Fibroblast of pulmonary artery (primary cell): ENCODE results near the gene TNFRSF6B.

Source experiments
- DNase-seq: peaks from one replicate; pipeline ENCODE4 v3.0.0-alpha.2; 2010; ENCODE audit warnings: low read depth
- H3K4me3 ChIP-seq: replicated peaks from 2 replicates; pipeline ENCODE4 v1.5.1; 2011; ENCODE audit warnings: low read depth, mild to moderate bottlenecking, control low read depth, low read length, moderate library complexity
- TF ChIP-seq, protein P1 (sequence below): IDR thresholded peaks from 2 replicates; pipeline ENCODE4 v1.5.1; 2011; ENCODE audit warnings: mild to moderate bottlenecking, control low read depth, low read length, inconsistent platforms; ENCODE audit errors: missing control alignments

The TNFRSF6B gene

DNA sequence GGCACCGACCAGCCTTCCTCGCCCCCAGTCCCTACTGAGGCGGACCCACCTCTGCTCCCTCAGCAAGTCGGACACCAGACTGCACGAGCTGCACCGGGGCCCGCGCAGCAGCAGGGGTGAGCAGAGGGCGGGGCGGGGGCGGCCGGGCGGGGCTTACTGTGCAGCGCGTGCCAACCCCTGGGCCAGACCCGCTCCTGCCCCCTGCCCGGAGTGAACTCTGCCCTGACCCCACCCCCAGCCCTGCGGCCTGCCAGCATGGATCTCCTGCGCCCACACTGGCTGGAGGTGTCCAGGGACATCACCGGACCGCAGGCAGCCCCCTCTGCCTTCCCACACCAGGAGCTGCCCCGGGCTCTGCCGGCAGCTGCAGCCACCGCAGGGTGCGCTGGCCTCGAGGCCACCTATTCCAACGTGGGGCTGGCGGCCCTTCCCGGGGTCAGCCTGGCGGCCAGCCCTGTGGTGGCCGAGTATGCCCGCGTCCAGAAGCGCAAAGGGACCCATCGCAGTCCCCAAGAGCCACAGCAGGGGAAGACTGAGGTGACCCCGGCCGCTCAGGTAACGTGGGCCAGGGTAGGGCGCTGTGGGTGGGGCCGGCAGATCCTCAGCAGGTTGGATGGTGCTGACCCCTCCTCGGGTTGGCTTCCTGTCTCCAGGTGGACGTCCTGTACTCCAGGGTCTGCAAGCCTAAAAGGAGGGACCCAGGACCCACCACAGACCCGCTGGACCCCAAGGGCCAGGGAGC lies 41.7 kb downstream of the TNFRSF6B start:
- no peak for DNase-seq
- no peak overlapping the region for H3K4me3 ChIP-seq
- TF ChIP-seq, protein P1, sequence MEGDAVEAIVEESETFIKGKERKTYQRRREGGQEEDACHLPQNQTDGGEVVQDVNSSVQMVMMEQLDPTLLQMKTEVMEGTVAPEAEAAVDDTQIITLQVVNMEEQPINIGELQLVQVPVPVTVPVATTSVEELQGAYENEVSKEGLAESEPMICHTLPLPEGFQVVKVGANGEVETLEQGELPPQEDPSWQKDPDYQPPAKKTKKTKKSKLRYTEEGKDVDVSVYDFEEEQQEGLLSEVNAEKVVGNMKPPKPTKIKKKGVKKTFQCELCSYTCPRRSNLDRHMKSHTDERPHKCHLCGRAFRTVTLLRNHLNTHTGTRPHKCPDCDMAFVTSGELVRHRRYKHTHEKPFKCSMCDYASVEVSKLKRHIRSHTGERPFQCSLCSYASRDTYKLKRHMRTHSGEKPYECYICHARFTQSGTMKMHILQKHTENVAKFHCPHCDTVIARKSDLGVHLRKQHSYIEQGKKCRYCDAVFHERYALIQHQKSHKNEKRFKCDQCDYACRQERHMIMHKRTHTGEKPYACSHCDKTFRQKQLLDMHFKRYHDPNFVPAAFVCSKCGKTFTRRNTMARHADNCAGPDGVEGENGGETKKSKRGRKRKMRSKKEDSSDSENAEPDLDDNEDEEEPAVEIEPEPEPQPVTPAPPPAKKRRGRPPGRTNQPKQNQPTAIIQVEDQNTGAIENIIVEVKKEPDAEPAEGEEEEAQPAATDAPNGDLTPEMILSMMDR: no peak

DNA sequence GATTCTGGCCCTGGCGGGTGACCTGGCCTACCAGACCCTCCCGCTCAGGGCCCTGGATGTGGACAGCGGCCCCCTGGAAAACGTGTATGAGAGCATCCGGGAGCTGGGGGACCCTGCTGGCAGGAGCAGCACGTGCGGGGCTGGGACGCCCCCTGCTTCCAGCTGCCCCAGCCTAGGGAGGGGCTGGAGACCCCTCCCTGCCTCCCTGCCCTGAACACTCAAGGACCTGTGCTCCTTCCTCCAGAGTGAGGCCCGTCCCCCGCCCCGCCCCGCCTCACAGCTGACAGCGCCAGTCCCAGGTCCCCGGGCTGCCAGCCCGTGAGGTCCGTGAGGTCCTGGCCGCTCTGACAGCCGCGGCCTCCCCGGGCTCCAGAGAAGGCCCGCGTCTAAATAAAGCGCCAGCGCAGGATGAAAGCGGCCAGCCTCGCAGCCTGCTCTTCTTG lies 42.3 kb downstream of the TNFRSF6B start:
- TF ChIP-seq, protein P1: no peak
- no peak for DNase-seq
- no peak overlapping the region for H3K4me3 ChIP-seq

DNA sequence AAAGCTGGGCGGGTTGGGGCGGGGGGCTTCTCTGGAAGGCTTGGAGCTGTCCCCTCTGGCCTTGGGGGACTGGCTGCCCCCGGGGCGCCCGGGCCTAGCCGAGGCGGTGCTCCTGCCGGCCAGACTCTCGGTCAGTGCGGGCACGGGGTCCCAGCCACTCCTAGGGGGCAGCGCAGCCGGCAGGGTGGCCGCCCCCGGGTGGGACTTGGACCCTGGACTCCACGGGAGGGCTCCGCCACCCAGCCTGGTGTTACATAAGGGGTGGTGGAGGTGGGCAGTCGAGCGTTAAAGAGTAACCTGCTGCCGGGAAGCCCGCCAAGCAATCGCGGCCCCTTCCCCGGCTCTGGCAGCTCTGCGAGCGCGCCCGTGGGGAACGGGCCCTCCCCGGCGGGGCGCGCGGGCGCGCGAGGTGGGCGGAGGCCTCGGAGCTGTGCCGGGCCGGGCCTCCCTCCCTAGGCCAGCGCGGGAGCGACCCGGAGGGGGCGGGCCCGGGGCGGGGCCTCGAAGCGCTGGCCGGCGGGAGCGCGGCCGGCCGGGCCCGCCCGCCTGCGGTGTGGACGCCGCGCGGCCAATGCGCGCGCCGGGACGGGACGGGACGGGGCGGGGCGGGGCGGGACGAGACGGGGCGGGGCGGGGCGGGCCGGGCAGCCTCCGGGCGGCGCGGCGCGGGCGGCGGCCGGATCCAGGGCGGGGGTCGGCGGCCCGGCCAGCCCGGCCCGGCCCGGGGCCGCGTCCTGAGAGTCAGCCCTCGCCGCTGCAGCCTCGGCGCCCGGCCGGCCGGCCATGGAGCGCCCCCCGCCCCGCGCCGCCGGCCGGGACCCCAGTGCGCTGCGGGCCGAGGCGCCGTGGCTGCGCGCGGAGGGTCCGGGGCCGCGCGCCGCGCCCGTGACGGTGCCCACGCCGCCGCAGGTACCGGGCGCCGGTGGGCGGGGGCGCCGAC lies 42.9 kb downstream of the TNFRSF6B start, which contains the start of gene SLC2A4RG:
Gene SLC2A4RG, plus strand, starts transcription at position 647 of the 940 bp plus-strand sequence. Its CDS starts 137 bp downstream, at position 784.
- peak within 1 kb of the TSS; percentile 72 for H3K4me3 ChIP-seq
- peak; percentile 71 for DNase-seq
- TF ChIP-seq, protein P1: no peak

DNA sequence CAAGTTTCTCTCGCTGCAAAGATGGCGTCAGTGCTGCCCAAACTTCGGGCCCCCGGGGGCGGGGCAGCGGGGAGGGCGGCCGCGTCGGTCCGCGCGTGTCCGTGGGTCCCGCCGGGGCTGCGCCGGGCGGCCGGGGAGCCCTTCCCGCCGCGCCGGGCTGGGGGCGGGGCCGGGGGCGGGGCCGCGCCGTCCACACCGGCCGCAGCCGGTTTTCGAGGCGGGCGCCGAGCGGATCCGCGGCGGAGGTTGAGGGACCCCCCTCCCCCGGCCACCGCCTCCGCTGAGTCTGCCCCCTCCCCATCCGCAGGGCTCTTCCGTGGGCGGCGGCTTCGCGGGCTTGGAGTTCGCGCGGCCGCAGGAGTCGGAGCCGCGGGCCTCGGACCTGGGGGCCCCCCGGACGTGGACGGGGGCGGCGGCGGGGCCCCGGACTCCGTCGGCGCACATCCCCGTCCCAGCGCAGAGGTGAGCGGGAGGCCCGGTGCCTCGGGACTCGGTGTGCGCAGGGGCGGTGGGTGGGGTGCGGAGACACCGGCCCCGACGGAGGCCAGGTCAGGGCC lies 43.7 kb downstream of the TNFRSF6B start:
- peak; percentile 26 for DNase-seq
- peak overlapping the region; percentile 72 for H3K4me3 ChIP-seq
- TF ChIP-seq, protein P1: no peak

DNA sequence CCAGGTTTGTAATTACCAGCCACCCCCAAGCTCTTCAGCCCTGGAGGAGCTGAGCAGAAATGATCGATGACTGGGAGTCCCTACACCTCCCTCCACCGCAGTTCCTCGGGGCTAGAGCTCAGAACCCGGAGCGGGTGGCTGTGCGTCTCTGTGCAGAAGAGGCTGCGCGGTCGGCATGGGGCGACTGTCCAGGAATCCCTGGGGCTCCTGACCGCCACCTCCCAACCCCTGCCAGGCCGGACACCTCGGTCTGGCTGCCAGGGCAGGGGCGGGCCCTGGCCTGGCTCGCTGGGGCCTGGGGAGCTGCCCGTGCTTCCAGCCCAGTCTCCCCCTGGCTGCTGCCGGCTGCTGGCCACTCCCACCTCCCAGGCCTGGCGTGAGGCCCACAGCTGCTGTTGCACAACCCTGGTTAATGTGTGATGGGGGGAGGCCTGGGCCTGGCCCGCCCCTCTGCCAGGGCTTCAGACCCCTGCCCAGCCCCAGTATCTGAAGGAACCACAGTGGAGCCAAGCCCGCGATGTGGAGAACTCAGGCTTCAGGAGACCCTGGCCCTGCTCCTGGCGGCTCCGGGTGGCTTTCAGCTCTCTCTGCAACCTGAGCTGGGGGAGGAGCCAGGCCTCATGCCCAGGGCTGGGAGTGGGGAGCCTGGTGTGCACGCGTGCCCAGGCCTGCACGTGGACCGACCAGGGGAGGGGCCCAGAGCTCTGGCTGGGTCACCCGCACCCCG lies 44.3 kb downstream of the TNFRSF6B start:
- TF ChIP-seq, protein P1: peak; percentile 3
- peak; percentile 91 for DNase-seq
- H3K4me3 ChIP-seq: peak overlapping the region; percentile 72

DNA sequence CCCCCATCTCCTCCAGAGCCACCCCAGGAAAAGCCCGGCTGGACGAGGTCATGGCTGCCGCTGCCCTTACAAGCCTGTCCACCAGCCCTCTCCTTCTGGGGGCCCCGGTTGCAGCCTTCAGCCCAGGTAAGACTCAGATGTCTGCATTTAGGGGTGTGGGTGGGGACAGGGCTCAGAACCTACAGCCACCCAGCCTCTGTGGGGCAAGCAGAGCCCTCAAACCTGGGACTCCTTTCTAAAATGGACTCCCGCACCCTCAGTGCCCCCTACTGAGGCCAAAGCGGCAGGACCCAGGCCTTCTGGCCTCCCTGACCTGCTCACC lies 44.9 kb downstream of the TNFRSF6B start:
- TF ChIP-seq, protein P1: no peak
- DNase-seq: no peak
- peak overlapping the region; percentile 72 for H3K4me3 ChIP-seq
